HepG2 (cell line): ENCODE measurements around the gene SLC29A1. TPM values are rescaled to one million over a fixed set of nuclear protein-coding genes. Genes with fewer than 3 reads are reported as not detected.

Experiments
- CEBPB ChIP-seq: IDR thresholded peaks from 2 replicates; pipeline ENCODE4 v1.6.1; 2011; ENCODE audit warnings: low read depth, low read length, improper control_type of control experiment, borderline replicate concordance
- FOXA3 ChIP-seq: IDR thresholded peaks from 2 replicates; pipeline ENCODE4 v1.6.1; 2016; ENCODE audit warnings: missing genetic modification reagents, missing compliant biosample characterization
- MED1 ChIP-seq: sonication (generic); formaldehyde crosslinking; IDR thresholded peaks from 2 replicates; pipeline ENCODE4 v1.4.0; 2020; ENCODE audit warnings: missing genetic modification reagents
- PRDM15 ChIP-seq: sonication (generic); formaldehyde crosslinking; IDR thresholded peaks from 2 replicates; pipeline ENCODE4 v1.4.0; 2020; ENCODE audit warnings: missing genetic modification reagents
- SAP130 ChIP-seq: IDR thresholded peaks from 2 replicates; pipeline ENCODE4 v1.6.1; 2016; ENCODE audit warnings: low read depth
- TBX2 ChIP-seq: sonication (generic); formaldehyde crosslinking; IDR thresholded peaks from 2 replicates; pipeline ENCODE4 v1.5.0; 2020; ENCODE audit warnings: missing genetic modification reagents, mild to moderate bottlenecking, borderline replicate concordance
- THAP8 ChIP-seq: sonication (generic); formaldehyde crosslinking; IDR thresholded peaks from 2 replicates; pipeline ENCODE4 v1.5.1; 2020; ENCODE audit warnings: missing genetic modification reagents, mild to moderate bottlenecking, borderline replicate concordance
- ZFP82 ChIP-seq: sonication (generic); formaldehyde crosslinking; IDR thresholded peaks from 2 replicates; pipeline ENCODE4 v1.5.1; 2020; ENCODE audit warnings: mild to moderate bottlenecking, missing genetic modification reagents, borderline replicate concordance
- ZFX ChIP-seq: sonication (generic); formaldehyde crosslinking; IDR thresholded peaks from 2 replicates; pipeline ENCODE4 v1.4.0; 2020; ENCODE audit warnings: mild to moderate bottlenecking, low read depth, missing genetic modification reagents, moderate library complexity
- ZNF30 ChIP-seq: sonication (generic); formaldehyde crosslinking; IDR thresholded peaks from 2 replicates; pipeline ENCODE4 v1.5.0; 2020; ENCODE audit warnings: mild to moderate bottlenecking, missing genetic modification reagents
- ZNF670 ChIP-seq: sonication (generic); formaldehyde crosslinking; IDR thresholded peaks from 2 replicates; pipeline ENCODE4 v1.8.0; 2022; ENCODE audit warnings: mild to moderate bottlenecking, missing genetic modification reagents, borderline replicate concordance
- ZNF678 ChIP-seq: sonication (generic); formaldehyde crosslinking; IDR thresholded peaks from 2 replicates; pipeline ENCODE4 v1.4.0; 2020; ENCODE audit warnings: mild to moderate bottlenecking, missing genetic modification reagents
- ZNF772 ChIP-seq: sonication (generic); formaldehyde crosslinking; IDR thresholded peaks from 2 replicates; pipeline ENCODE4 v1.5.0; 2020; ENCODE audit warnings: mild to moderate bottlenecking, missing genetic modification reagents
- polyA plus RNA-seq, 8 experiments: library from polyadenylated mRNA; depleted of rRNA in 3 of 8; stranded (reverse) in 7 of 8; unstranded in 1 of 8; fragments of >200 nt; fragmentation: Illumina TruSeq in 4 of 8; extraction: Trizol in 4 of 8; gene quantifications; 2 replicates each; pipeline versions ENCODE4 v1.2.1 to v1.2.3, GENCODE V29; 2011 to 2016; ENCODE audit warnings: low read depth in 4 of 8, missing spikeins in 1 of 8, mixed read lengths in 1 of 8; ENCODE audit not compliant: insufficient read depth in 1 of 8
- total RNA-seq, 5 experiments: library from RNA; depleted of rRNA; stranded (reverse); fragments of >200 nt; fragmentation: Illumina TruSeq; extraction: Trizol; gene quantifications; 2 replicates each; pipeline ENCODE4 v1.2.3, GENCODE V29; 2016; ENCODE audit warnings: low read depth in 1 of 5
- TF ChIP-seq, protein P1 (sequence below): IDR thresholded peaks from 2 replicates; pipeline ENCODE4 v1.6.1; 2016; ENCODE audit warnings: low read depth, borderline replicate concordance
- TF ChIP-seq, protein P2 (sequence below): sonication (generic); formaldehyde crosslinking; IDR thresholded peaks from 2 replicates; pipeline ENCODE4 v1.5.0; 2020; ENCODE audit warnings: missing genetic modification reagents
- TF ChIP-seq, protein P3 (sequence below): sonication (generic); formaldehyde crosslinking; IDR thresholded peaks from 2 replicates; pipeline ENCODE4 v1.5.0; 2020; ENCODE audit warnings: missing genetic modification reagents
- TF ChIP-seq, protein P4 (sequence below): sonication (generic); formaldehyde crosslinking; IDR thresholded peaks from 2 replicates; pipeline ENCODE4 v1.5.0; 2020; ENCODE audit warnings: mild to moderate bottlenecking, missing genetic modification reagents
- TF ChIP-seq, protein P5 (sequence below): sonication (generic); IDR thresholded peaks from 2 replicates; pipeline ENCODE4 v1.6.1; 2016; ENCODE audit warnings: low read depth, borderline replicate concordance

The SLC29A1 gene
- total and polyA plus RNA-seq, 2 of the 13 experiments (the other 11 are each of a cell fraction or from before 2014, with no cell fraction given) = 43.2 to 106 TPM

DNA sequence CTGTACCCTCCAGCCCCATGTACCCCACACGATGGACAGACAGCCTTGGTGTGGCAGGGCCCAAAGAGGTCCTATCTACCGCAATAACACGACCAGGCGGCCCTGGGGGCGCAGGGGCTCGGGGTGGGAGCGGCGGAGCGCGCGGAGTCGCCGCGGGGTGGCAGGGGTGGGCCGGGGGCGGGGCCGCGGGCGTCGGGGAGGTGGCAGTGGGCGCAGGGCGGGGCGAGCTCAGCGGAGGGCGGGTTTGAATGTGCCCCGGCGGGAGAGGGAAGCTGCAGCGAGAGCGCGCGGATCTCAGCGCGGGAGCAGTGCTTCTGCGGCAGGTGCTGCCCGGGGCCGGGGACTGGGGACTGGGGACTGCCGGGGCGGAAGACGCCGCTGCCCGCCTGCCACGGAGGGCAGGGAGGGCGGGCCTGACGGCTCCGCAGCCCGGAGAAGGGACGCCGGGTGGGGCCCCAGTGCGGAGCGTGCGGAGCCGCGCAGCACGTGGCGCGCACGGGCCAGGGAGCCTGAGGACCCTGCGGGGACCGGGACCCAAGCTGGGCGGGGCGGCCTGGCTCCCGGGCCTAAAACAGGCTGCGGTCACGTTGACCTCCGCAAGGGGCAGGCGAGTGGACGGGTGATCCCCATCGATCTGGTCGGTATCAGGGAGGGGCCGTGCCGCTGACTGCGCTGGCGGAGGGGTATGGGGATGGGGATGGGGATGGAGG lies at the start of gene SLC29A1 (continued):
- TF ChIP-seq ZNF30 (no peak), MED1 (CRISPR knock-in tag) (peak; percentile 70), THAP8 (CRISPR knock-in tag) (peak; percentile 70; the same call in 1 of the 2 replicates), ZFP82 (CRISPR knock-in tag) (no peak; the same call in 1 of the 2 replicates), CEBPB (no peak), ZNF678 (0 out of 2 replicates have a peak, but pooled peaks have one; percentile 37), SAP130 (CRISPR knock-in tag) (peak; percentile 83), FOXA3 (CRISPR knock-in tag) (peak; percentile 50; the same call in 1 of the 2 replicates), ZNF772 (CRISPR knock-in tag) (peak; percentile 44; the same call in 1 of the 2 replicates), ZNF670 (peak; percentile 54; the same call in 1 of the 2 replicates), ZFX (CRISPR knock-in tag) (peak; percentile 81), TBX2 (peak; percentile 66; the same call in 1 of the 2 replicates), PRDM15 (CRISPR knock-in tag) (peak; percentile 46; the same call in 1 of the 2 replicates)
- TF ChIP-seq, protein P1, sequence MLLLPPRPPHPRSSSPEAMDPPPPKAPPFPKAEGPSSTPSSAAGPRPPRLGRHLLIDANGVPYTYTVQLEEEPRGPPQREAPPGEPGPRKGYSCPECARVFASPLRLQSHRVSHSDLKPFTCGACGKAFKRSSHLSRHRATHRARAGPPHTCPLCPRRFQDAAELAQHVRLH = peak; percentile 70; the same call in 1 of the 2 replicates
- TF ChIP-seq, protein P2, sequence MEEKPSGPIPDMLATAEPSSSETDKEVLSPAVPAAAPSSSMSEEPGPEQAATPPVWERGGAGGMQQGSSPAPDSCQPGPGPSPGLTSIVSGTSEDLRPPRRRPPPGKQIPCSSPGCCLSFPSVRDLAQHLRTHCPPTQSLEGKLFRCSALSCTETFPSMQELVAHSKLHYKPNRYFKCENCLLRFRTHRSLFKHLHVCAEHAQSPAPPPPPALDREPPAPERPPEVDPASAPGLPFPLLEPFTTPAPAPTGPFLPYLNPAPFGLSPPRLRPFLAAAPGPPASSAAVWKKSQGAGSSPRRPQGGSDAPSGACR (CRISPR knock-in tag) = no peak
- TF ChIP-seq, protein P3, sequence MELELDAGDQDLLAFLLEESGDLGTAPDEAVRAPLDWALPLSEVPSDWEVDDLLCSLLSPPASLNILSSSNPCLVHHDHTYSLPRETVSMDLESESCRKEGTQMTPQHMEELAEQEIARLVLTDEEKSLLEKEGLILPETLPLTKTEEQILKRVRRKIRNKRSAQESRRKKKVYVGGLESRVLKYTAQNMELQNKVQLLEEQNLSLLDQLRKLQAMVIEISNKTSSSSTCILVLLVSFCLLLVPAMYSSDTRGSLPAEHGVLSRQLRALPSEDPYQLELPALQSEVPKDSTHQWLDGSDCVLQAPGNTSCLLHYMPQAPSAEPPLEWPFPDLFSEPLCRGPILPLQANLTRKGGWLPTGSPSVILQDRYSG (CRISPR knock-in tag) = peak; percentile 57; the same call in 1 of the 2 replicates
- TF ChIP-seq, protein P4, sequence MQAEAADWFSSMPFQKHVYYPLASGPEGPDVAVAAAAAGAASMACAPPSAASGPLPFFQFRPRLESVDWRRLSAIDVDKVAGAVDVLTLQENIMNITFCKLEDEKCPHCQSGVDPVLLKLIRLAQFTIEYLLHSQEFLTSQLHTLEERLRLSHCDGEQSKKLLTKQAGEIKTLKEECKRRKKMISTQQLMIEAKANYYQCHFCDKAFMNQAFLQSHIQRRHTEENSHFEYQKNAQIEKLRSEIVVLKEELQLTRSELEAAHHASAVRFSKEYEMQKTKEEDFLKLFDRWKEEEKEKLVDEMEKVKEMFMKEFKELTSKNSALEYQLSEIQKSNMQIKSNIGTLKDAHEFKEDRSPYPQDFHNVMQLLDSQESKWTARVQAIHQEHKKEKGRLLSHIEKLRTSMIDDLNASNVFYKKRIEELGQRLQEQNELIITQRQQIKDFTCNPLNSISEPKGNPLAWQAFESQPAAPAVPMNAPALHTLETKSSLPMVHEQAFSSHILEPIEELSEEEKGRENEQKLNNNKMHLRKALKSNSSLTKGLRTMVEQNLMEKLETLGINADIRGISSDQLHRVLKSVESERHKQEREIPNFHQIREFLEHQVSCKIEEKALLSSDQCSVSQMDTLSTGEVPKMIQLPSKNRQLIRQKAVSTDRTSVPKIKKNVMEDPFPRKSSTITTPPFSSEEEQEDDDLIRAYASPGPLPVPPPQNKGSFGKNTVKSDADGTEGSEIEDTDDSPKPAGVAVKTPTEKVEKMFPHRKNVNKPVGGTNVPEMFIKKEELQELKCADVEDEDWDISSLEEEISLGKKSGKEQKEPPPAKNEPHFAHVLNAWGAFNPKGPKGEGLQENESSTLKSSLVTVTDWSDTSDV (CRISPR knock-in tag) = peak; percentile 48; the same call in 1 of the 2 replicates
- TF ChIP-seq, protein P5, sequence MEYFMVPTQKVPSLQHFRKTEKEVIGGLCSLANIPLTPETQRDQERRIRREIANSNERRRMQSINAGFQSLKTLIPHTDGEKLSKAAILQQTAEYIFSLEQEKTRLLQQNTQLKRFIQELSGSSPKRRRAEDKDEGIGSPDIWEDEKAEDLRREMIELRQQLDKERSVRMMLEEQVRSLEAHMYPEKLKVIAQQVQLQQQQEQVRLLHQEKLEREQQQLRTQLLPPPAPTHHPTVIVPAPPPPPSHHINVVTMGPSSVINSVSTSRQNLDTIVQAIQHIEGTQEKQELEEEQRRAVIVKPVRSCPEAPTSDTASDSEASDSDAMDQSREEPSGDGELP = peak; percentile 48; the same call in 1 of the 2 replicates
